Trophoblast cell (in vitro differentiated cells and primary cell): ENCODE results near the gene FAAP24.
"Not testable (repeated sequence)": the region's sequence is repeated elsewhere in the genome, so short reads cannot be mapped to it uniquely, and the experiment has no call there.

Source experiments
- DNase-seq, 2 donors: peaks; one replicate each; pipeline ENCODE4 v3.0.0-alpha.2; 2016
- H2AFZ ChIP-seq: 2 replicates; pipeline ENCODE4 v1.6.1; 2013; ENCODE audit warnings: low read length, moderate library complexity, mild to moderate bottlenecking; ENCODE audit not compliant: insufficient read depth, poor library complexity
- H2AK5ac ChIP-seq: 2 replicates; pipeline ENCODE4 v1.6.1; 2013; ENCODE audit warnings: mild to moderate bottlenecking, low read length
- H2BK120ac ChIP-seq: 2 replicates; pipeline ENCODE4 v1.6.1; 2013; ENCODE audit warnings: low read length, mild to moderate bottlenecking, moderate library complexity; ENCODE audit not compliant: insufficient read depth, poor library complexity
- H2BK12ac ChIP-seq: 2 replicates; pipeline ENCODE4 v1.6.1; 2013; ENCODE audit warnings: mild to moderate bottlenecking, low read length, moderate library complexity
- H2BK5ac ChIP-seq: 2 replicates; pipeline ENCODE4 v1.6.1; 2013; ENCODE audit warnings: low read length, low read depth, moderate library complexity, mild to moderate bottlenecking; ENCODE audit not compliant: poor library complexity
- H3K14ac ChIP-seq: 2 replicates; pipeline ENCODE4 v1.6.1; 2013; ENCODE audit warnings: mild to moderate bottlenecking, low read length
- H3K18ac ChIP-seq: 2 replicates; pipeline ENCODE4 v1.6.1; 2013; ENCODE audit warnings: mild to moderate bottlenecking, low read length
- H3K23ac ChIP-seq: 2 replicates; pipeline ENCODE4 v1.6.1; 2013; ENCODE audit warnings: low read length
- H3K27ac ChIP-seq: 2 replicates; pipeline ENCODE4 v1.5.1; 2013; ENCODE audit warnings: low read depth, mild to moderate bottlenecking, inconsistent platforms, low read length, moderate library complexity
- H3K27me3 ChIP-seq: 2 replicates; pipeline ENCODE4 v1.6.1; 2013; ENCODE audit warnings: inconsistent platforms, mild to moderate bottlenecking, low read length, moderate library complexity; ENCODE audit not compliant: insufficient read depth
- H3K36me3 ChIP-seq, 2 experiments: 1 replicate in 1 of 2; 2 replicates in 1 of 2; pipeline ENCODE4 v1.6.1; 2013; ENCODE audit warnings: low read length in 2 of 2, mild to moderate bottlenecking in 2 of 2, moderate library complexity in 1 of 2; ENCODE audit not compliant: insufficient read depth in 2 of 2, control insufficient read depth in 1 of 2
- H3K4ac ChIP-seq: 2 replicates; pipeline ENCODE4 v1.6.1; 2013; ENCODE audit warnings: low read depth, mild to moderate bottlenecking, low read length, moderate library complexity
- H3K4me1 ChIP-seq, 2 experiments: 1 replicate in 1 of 2; 2 replicates in 1 of 2; pipeline ENCODE4 v1.6.1; 2013; ENCODE audit warnings: low read length in 2 of 2, mild to moderate bottlenecking in 2 of 2, moderate library complexity in 1 of 2; ENCODE audit not compliant: insufficient read depth in 2 of 2, control insufficient read depth in 1 of 2
- H3K4me2 ChIP-seq: 2 replicates; pipeline ENCODE4 v1.6.1; 2013; ENCODE audit warnings: inconsistent platforms, mild to moderate bottlenecking, low read length, moderate library complexity
- H3K4me3 ChIP-seq: 2 replicates; pipeline ENCODE4 v1.5.1; 2013; ENCODE audit warnings: mild to moderate bottlenecking, low read depth, low read length, inconsistent platforms
- H3K79me1 ChIP-seq: one replicate; pipeline ENCODE4 v1.6.1; 2013; ENCODE audit warnings: low read length
- H3K79me2 ChIP-seq: 2 replicates; pipeline ENCODE4 v1.6.1; 2013; ENCODE audit warnings: low read length, mild to moderate bottlenecking; ENCODE audit not compliant: control insufficient read depth, insufficient read depth, poor library complexity
- H3K9ac ChIP-seq: 2 replicates; pipeline ENCODE4 v1.6.1; 2013; ENCODE audit warnings: mild to moderate bottlenecking, low read length
- H3K9me3 ChIP-seq: 2 replicates; pipeline ENCODE4 v1.6.1; 2013; ENCODE audit warnings: low read depth, mild to moderate bottlenecking, control low read depth, inconsistent platforms, low read length; ENCODE audit not compliant: insufficient read depth
- H4K12ac ChIP-seq: 2 replicates; pipeline ENCODE4 v1.6.1; 2013; ENCODE audit warnings: low read depth, mild to moderate bottlenecking, low read length, moderate library complexity
- H4K8ac ChIP-seq: 2 replicates; pipeline ENCODE4 v1.6.1; 2013; ENCODE audit warnings: low read depth, mild to moderate bottlenecking, low read length, moderate library complexity
- H4K91ac ChIP-seq: one replicate; pipeline ENCODE4 v1.6.1; 2013; ENCODE audit warnings: low read depth, mild to moderate bottlenecking, low read length, moderate library complexity
- WGBS: extraction: QIAGEN DNeasy Blood & Tissue Kit; methylation state at CpG from one replicate; pipeline ENCODE4 v1.1.7; 2013; ENCODE audit warnings: missing lambda C conversion rate; ENCODE audit not compliant: insufficient read length, insufficient coverage; ENCODE audit errors: extremely low coverage; 5-methylcytosine and 5-hydroxymethylcytosine counted together

FAAP24 gene

DNA sequence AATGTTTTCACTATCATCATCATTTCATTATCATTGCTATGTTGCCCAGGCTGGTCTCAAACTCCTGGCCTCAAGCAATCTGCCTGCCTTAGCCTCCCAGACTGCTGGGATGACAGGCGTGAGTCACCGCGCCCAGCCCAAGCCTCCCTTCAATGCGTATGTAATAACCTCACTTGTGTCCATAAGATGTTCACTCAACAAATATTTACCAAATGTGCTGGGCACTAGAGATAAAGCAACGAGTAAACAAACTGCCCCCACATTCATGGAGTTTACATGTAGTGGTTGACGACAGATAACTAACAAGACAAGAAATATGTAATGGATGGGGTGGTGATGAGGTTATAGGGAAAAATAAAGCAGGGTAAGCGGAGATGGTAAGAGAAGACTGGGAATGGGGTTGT lies 25.0 kb downstream of the FAAP24 start:
- not testable (repeated sequence) for H2BK120ac ChIP-seq, H3K27me3 ChIP-seq, H3K18ac ChIP-seq, H3K9me3 ChIP-seq, H3K9ac ChIP-seq, H4K91ac ChIP-seq, H3K4me1 ChIP-seq, H3K79me1 ChIP-seq, H2BK12ac ChIP-seq, H2AFZ ChIP-seq, H4K12ac ChIP-seq, H3K4me3 ChIP-seq, H4K8ac ChIP-seq, H3K23ac ChIP-seq, H2BK5ac ChIP-seq, H3K27ac ChIP-seq, H3K36me3 ChIP-seq, H3K4me2 ChIP-seq, H2AK5ac ChIP-seq, H3K4ac ChIP-seq, H3K79me2 ChIP-seq, H3K14ac ChIP-seq
- WGBS = no CpG with 5 or more reads among the region's 7 CpGs
- peak; percentile 80 to 84 for DNase-seq

- Histone ChIP-seq H3K18ac (no peak overlapping the region), H3K4me2 (no peak overlapping the region), H3K23ac (no peak overlapping the region), H3K27ac (no peak overlapping the region), H3K36me3 (peaks cover under 1 to 3% of the 10 kb centered on the region in 2 experiments), H3K4me3 (no peak overlapping the region), H2BK120ac (no peak overlapping the region), H3K4me1 (no peaks in the 10 kb centered on the region), H2AFZ (no peak overlapping the region), H2AK5ac (no peak overlapping the region), H4K8ac (no peak overlapping the region), H3K4ac (no peak overlapping the region), H3K9me3 (no peaks in the 10 kb centered on the region), H2BK12ac (no peak overlapping the region), H4K91ac (no peak overlapping the region), H3K79me2 (no peaks in the 10 kb centered on the region), H2BK5ac (no peak overlapping the region), H4K12ac (no peak overlapping the region), H3K27me3 (no peaks in the 10 kb centered on the region), H3K79me1 (no peaks in the 10 kb centered on the region), H3K14ac (no peak overlapping the region), H3K9ac (no peak overlapping the region)
- DNase-seq = peak; percentile 12 to 29
- no CpG with 5 or more reads among the region's 14 CpGs for WGBS
Measured at GRCh38 chr19:32997716-32998355, 25.8 kb downstream of the FAAP24 start.

- no peak overlapping the region for H3K4me2 ChIP-seq
- no peak overlapping the region for H3K18ac ChIP-seq
- peaks cover 2% of the 10 kb centered on the region in 2 experiments for H3K36me3 ChIP-seq
- no peak overlapping the region for H4K12ac ChIP-seq
- H2BK120ac ChIP-seq = no peak overlapping the region
- no peaks in the 10 kb centered on the region for H3K79me1 ChIP-seq
- no peak overlapping the region for H3K4ac ChIP-seq
- no peak overlapping the region for H3K4me3 ChIP-seq
- no peak overlapping the region for H2BK12ac ChIP-seq
- H3K9ac ChIP-seq = no peak overlapping the region
- no peak overlapping the region for H4K8ac ChIP-seq
- H2AFZ ChIP-seq = no peak overlapping the region
- H3K9me3 ChIP-seq = no peaks in the 10 kb centered on the region
- no peaks in the 10 kb centered on the region for H3K79me2 ChIP-seq
- no peak overlapping the region for H2BK5ac ChIP-seq
- no peaks in the 10 kb centered on the region for H3K4me1 ChIP-seq
- WGBS = 100% methylated on average over 1 of the region's 3 CpGs
- no peak overlapping the region for H3K27ac ChIP-seq
- no peak overlapping the region for H2AK5ac ChIP-seq
- no peak for DNase-seq
- no peak overlapping the region for H3K14ac ChIP-seq
- no peak overlapping the region for H3K23ac ChIP-seq
- H3K27me3 ChIP-seq = no peaks in the 10 kb centered on the region
- H4K91ac ChIP-seq = no peak overlapping the region
Measured at GRCh38 chr19:32998722-32999121, 26.7 kb downstream of the FAAP24 start.

GRCh38 chr19:33000510-33000909 lies 28.5 kb downstream of the FAAP24 start:
- Histone ChIP-seq H3K27me3 (no peaks in the 10 kb centered on the region), H3K4me1 (no peaks in the 10 kb centered on the region), H3K9ac (no peak overlapping the region), H3K4ac (no peak overlapping the region), H4K8ac (no peak overlapping the region), H3K18ac (no peak overlapping the region), H3K9me3 (no peaks in the 10 kb centered on the region), H4K91ac (no peak overlapping the region), H3K79me1 (no peaks in the 10 kb centered on the region), H4K12ac (no peak overlapping the region), H3K23ac (no peak overlapping the region), H3K27ac (no peak overlapping the region), H2AK5ac (no peak overlapping the region), H2BK120ac (no peak overlapping the region), H3K36me3 (peaks cover 2% of the 10 kb centered on the region in 2 experiments), H3K4me2 (no peak overlapping the region), H3K4me3 (no peak overlapping the region), H2BK5ac (no peak overlapping the region), H2BK12ac (no peak overlapping the region), H2AFZ (no peak overlapping the region), H3K14ac (no peak overlapping the region), H3K79me2 (no peaks in the 10 kb centered on the region)
- no CpG with 5 or more reads among the region's 8 CpGs for WGBS
- no peak for DNase-seq
